H9 (cell line): ENCODE measurements around the gene KCNK1. TPM values are rescaled to one million over a fixed set of nuclear protein-coding genes. Genes with fewer than 3 reads are reported as not detected.

Experiments
- DNase-seq: peaks from one replicate; pipeline ENCODE4 v3.0.0-alpha.2; 2017
- H2AFZ ChIP-seq: one replicate; pipeline ENCODE4 v1.6.1; 2013; ENCODE audit warnings: mild to moderate bottlenecking, low read length, control low read depth, moderate library complexity
- H2AK5ac ChIP-seq: 2 replicates; pipeline ENCODE4 v1.6.1; 2013; ENCODE audit warnings: low read length, control low read depth, mixed read lengths; ENCODE audit not compliant: insufficient read length
- H2BK120ac ChIP-seq: one replicate; pipeline ENCODE4 v1.6.1; 2013; ENCODE audit warnings: low read depth, mild to moderate bottlenecking, low read length, control low read depth, inconsistent platforms; ENCODE audit not compliant: poor library complexity, severe bottlenecking
- H2BK12ac ChIP-seq: 2 replicates; pipeline ENCODE4 v1.6.1; 2013; ENCODE audit warnings: low read length, control low read depth, mixed read lengths, low read depth; ENCODE audit not compliant: insufficient read length
- H2BK15ac ChIP-seq: 2 replicates; pipeline ENCODE4 v1.6.1; 2013; ENCODE audit warnings: low read depth, low read length, control low read depth
- H2BK20ac ChIP-seq: one replicate; pipeline ENCODE4 v1.6.1; 2013; ENCODE audit warnings: low read depth, mild to moderate bottlenecking, low read length, control low read depth, inconsistent platforms; ENCODE audit not compliant: poor library complexity, severe bottlenecking
- H2BK5ac ChIP-seq: 2 replicates; pipeline ENCODE4 v1.6.1; 2013; ENCODE audit warnings: low read length, control low read depth, mixed read lengths; ENCODE audit not compliant: insufficient read length
- H3K14ac ChIP-seq: 2 replicates; pipeline ENCODE4 v1.6.1; 2013; ENCODE audit warnings: low read length, control low read depth; ENCODE audit not compliant: insufficient read depth
- H3K18ac ChIP-seq: 2 replicates; pipeline ENCODE4 v1.6.1; 2013; ENCODE audit warnings: low read depth, mild to moderate bottlenecking, mixed read lengths, low read length, control low read depth; ENCODE audit not compliant: insufficient read length
- H3K23ac ChIP-seq: 2 replicates; pipeline ENCODE4 v1.6.1; 2013; ENCODE audit warnings: low read length, control low read depth, mixed read lengths, low read depth; ENCODE audit not compliant: insufficient read length
- H3K23me2 ChIP-seq: 2 replicates; pipeline ENCODE4 v1.6.1; 2013; ENCODE audit warnings: low read depth, mild to moderate bottlenecking, mixed read lengths, low read length, control low read depth; ENCODE audit not compliant: insufficient read length, poor library complexity, severe bottlenecking
- H3K27ac ChIP-seq: 2 replicates; pipeline ENCODE4 v1.5.1; 2013; ENCODE audit warnings: low read length, control low read depth, mixed read lengths, low read depth; ENCODE audit not compliant: insufficient read length
- H3K27me3 ChIP-seq: 2 replicates; pipeline ENCODE4 v1.6.1; 2013; ENCODE audit warnings: low read length, control low read depth, inconsistent platforms; ENCODE audit not compliant: insufficient read depth
- H3K4ac ChIP-seq: 2 replicates; pipeline ENCODE4 v1.6.1; 2013; ENCODE audit warnings: low read depth, mild to moderate bottlenecking, control low read depth, inconsistent platforms, low read length, moderate library complexity
- H3K4me1 ChIP-seq: 2 replicates; pipeline ENCODE4 v1.6.1; 2013; ENCODE audit warnings: low read length, control low read depth, inconsistent platforms; ENCODE audit not compliant: insufficient read depth
- H3K4me2 ChIP-seq: 2 replicates; pipeline ENCODE4 v1.6.1; 2013; ENCODE audit warnings: low read length, control low read depth, mixed read lengths; ENCODE audit not compliant: insufficient read length, insufficient read depth
- H3K56ac ChIP-seq: 2 replicates; pipeline ENCODE4 v1.6.1; 2013; ENCODE audit warnings: low read depth, mild to moderate bottlenecking, mixed read lengths, low read length, control low read depth; ENCODE audit not compliant: insufficient read length
- H3K79me1 ChIP-seq: 2 replicates; pipeline ENCODE4 v1.6.1; 2013; ENCODE audit warnings: low read depth, mild to moderate bottlenecking, moderate library complexity, low read length, control low read depth, inconsistent platforms; ENCODE audit not compliant: insufficient read depth, poor library complexity, severe bottlenecking
- H3K79me2 ChIP-seq: 2 replicates; pipeline ENCODE4 v1.6.1; 2013; ENCODE audit warnings: low read length, control low read depth, inconsistent platforms; ENCODE audit not compliant: insufficient read depth
- H3K9ac ChIP-seq: 2 replicates; pipeline ENCODE4 v1.6.1; 2013; ENCODE audit warnings: low read length, control low read depth, mixed read lengths; ENCODE audit not compliant: insufficient read length; ENCODE audit errors: extremely low read depth
- H3K9me3 ChIP-seq: one replicate; pipeline ENCODE4 v1.6.1; 2013; ENCODE audit warnings: low read depth, low read length, inconsistent platforms; ENCODE audit not compliant: control insufficient read depth
- H3T11ph ChIP-seq: one replicate; pipeline ENCODE4 v1.6.1; 2013; ENCODE audit warnings: mild to moderate bottlenecking, low read length, control low read depth, inconsistent platforms
- H4K20me1 ChIP-seq: one replicate; pipeline ENCODE4 v1.6.1; 2013; ENCODE audit not compliant: control insufficient read depth, insufficient read length, insufficient read depth
- H4K5ac ChIP-seq: 2 replicates; pipeline ENCODE4 v1.6.1; 2013; ENCODE audit warnings: low read depth, mild to moderate bottlenecking, mixed read lengths, low read length, control low read depth; ENCODE audit not compliant: insufficient read length
- H4K8ac ChIP-seq: replicated peaks from 2 replicates; pipeline ENCODE4 v1.6.1; 2013; ENCODE audit warnings: low read length, control low read depth, mixed read lengths, low read depth; ENCODE audit not compliant: insufficient read length
- H4K91ac ChIP-seq: 2 replicates; pipeline ENCODE4 v1.6.1; 2013; ENCODE audit warnings: low read depth, mild to moderate bottlenecking, moderate library complexity, mixed read lengths, low read length, control low read depth; ENCODE audit not compliant: insufficient read length
- H3K27ac Mint-ChIP-seq, 3 experiments: 2 replicates in 2 of 3; 3 replicates in 1 of 3; pipeline ENCODE4 v1.8.0; 2020 to 2021; ENCODE audit warnings: mixed read lengths in 3 of 3, mild to moderate bottlenecking in 1 of 3, moderate library complexity in 1 of 3
- H3K27me3 Mint-ChIP-seq: 2 replicates; pipeline ENCODE4 v1.8.0; 2021; ENCODE audit warnings: low read depth, mild to moderate bottlenecking, moderate library complexity, mixed read lengths
- H3K36me3 Mint-ChIP-seq, 3 experiments: 2 replicates in 2 of 3; 3 replicates in 1 of 3; pipeline ENCODE4 v1.8.0; 2020 to 2021; ENCODE audit warnings: low read depth in 3 of 3, mixed read lengths in 3 of 3; ENCODE audit not compliant: insufficient read depth in 1 of 3
- H3K4me1 Mint-ChIP-seq, 2 experiments: 2 replicates each; pipeline ENCODE4 v1.8.0; 2020; ENCODE audit warnings: mixed read lengths in 2 of 2
- H3K4me3 Mint-ChIP-seq, 2 experiments: 2 replicates in 1 of 2; 3 replicates in 1 of 2; pipeline ENCODE4 v1.8.0; 2020 to 2021; ENCODE audit warnings: mild to moderate bottlenecking in 2 of 2, mixed read lengths in 2 of 2, moderate library complexity in 1 of 2
- H3K9me3 Mint-ChIP-seq, 2 experiments: 2 replicates in 1 of 2; 3 replicates in 1 of 2; pipeline ENCODE4 v1.8.0; 2020; ENCODE audit warnings: mild to moderate bottlenecking in 2 of 2, mixed read lengths in 2 of 2, moderate library complexity in 1 of 2
- WGBS: extraction: QIAGEN DNeasy Blood & Tissue Kit; methylation state at CpG from one replicate; pipeline ENCODE4 v1.1.7; 2013; ENCODE audit warnings: missing lambda C conversion rate, low lambda C conversion rate, mixed read lengths; ENCODE audit not compliant: insufficient read length; ENCODE audit errors: extremely low coverage; 5-methylcytosine and 5-hydroxymethylcytosine counted together
- total RNA-seq: library from RNA; stranded (reverse); gene quantifications from 2 replicates; pipeline ENCODE4 v1.2.1, GENCODE V29; 2021
- TF ChIP-seq, protein P1 (sequence below): fragments of 200-600 bp; sonication (generic); conservative IDR thresholded peaks from 3 replicates; pipeline ENCODE4 v1.8.0; 2021; ENCODE audit warnings: antibody characterized with exemption, mild to moderate bottlenecking

Gene KCNK1
- total RNA-seq, 1 experiment from 2014 or later, result 9.9 TPM

DNA sequence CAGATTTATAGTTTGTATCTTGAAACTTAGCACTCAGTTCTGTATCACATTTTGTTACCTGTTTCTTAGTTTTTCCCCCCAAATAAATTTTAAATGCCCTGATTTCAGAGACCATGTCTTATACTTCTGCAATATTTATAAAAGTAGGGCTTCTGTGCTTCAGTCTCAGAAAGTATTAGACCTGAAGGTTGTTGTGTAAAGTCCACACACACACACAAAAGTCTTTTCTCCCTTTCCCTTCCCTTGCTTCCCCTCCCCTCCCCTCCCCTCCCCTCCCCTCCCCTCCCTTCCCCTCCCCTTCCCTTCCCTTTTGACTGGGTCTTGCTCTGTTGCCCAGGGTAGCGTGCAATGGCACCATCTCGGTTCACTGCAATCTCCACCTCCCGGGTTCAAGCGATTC, 41.0 kb upstream of the KCNK1 start:
- Histone ChIP-seq H2AK5ac (no peak overlapping the region), H3K56ac (no peak overlapping the region), H4K8ac (no peak overlapping the region), H2BK20ac (no peak overlapping the region), H2BK15ac (no peak overlapping the region), H3T11ph (no peak overlapping the region), H3K79me2 (no peaks in the 10 kb centered on the region), H3K4ac (no peak overlapping the region), H3K9me3 (no peaks in the 10 kb centered on the region), H3K4me1 (no peaks in the 10 kb centered on the region), H2BK5ac (no peak overlapping the region), H3K79me1 (no peaks in the 10 kb centered on the region), H2BK120ac (no peak overlapping the region), H3K27ac (no peak overlapping the region), H3K18ac (no peak overlapping the region), H3K23ac (no peak overlapping the region), H2AFZ (no peak overlapping the region), H2BK12ac (no peak overlapping the region), H3K4me2 (no peak overlapping the region), H3K23me2 (no peaks in the 10 kb centered on the region), H4K20me1 (no peaks in the 10 kb centered on the region), H3K14ac (no peak overlapping the region), H3K9ac (no peak overlapping the region), H4K5ac (no peak overlapping the region), H3K27me3 (no peaks in the 10 kb centered on the region), H4K91ac (no peak overlapping the region)
- TF ChIP-seq, protein P1, sequence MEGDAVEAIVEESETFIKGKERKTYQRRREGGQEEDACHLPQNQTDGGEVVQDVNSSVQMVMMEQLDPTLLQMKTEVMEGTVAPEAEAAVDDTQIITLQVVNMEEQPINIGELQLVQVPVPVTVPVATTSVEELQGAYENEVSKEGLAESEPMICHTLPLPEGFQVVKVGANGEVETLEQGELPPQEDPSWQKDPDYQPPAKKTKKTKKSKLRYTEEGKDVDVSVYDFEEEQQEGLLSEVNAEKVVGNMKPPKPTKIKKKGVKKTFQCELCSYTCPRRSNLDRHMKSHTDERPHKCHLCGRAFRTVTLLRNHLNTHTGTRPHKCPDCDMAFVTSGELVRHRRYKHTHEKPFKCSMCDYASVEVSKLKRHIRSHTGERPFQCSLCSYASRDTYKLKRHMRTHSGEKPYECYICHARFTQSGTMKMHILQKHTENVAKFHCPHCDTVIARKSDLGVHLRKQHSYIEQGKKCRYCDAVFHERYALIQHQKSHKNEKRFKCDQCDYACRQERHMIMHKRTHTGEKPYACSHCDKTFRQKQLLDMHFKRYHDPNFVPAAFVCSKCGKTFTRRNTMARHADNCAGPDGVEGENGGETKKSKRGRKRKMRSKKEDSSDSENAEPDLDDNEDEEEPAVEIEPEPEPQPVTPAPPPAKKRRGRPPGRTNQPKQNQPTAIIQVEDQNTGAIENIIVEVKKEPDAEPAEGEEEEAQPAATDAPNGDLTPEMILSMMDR, result no peak
- WGBS, result no CpG with 5 or more reads among the region's 4 CpGs
- no peak overlapping the region for H3K27ac Mint-ChIP-seq
- no peaks in the 10 kb centered on the region for H3K9me3 Mint-ChIP-seq
- no peak overlapping the region for H3K4me3 Mint-ChIP-seq
- H3K36me3 Mint-ChIP-seq, result no peaks in the 10 kb centered on the region
- peaks cover 2% of the 10 kb centered on the region for H3K27me3 Mint-ChIP-seq
- DNase-seq, result no peak
- no peaks in the 10 kb centered on the region for H3K4me1 Mint-ChIP-seq
